ENCODE measurements around the gene TBC1D12. TPM values are rescaled to one million over a fixed set of nuclear protein-coding genes. Genes with fewer than 3 reads are reported as not detected.

TBC1D12 gene
- total and polyA plus RNA-seq, 3 donors from 2014 or later = 19.4 to 23.1 (median 22.3) TPM

DNA sequence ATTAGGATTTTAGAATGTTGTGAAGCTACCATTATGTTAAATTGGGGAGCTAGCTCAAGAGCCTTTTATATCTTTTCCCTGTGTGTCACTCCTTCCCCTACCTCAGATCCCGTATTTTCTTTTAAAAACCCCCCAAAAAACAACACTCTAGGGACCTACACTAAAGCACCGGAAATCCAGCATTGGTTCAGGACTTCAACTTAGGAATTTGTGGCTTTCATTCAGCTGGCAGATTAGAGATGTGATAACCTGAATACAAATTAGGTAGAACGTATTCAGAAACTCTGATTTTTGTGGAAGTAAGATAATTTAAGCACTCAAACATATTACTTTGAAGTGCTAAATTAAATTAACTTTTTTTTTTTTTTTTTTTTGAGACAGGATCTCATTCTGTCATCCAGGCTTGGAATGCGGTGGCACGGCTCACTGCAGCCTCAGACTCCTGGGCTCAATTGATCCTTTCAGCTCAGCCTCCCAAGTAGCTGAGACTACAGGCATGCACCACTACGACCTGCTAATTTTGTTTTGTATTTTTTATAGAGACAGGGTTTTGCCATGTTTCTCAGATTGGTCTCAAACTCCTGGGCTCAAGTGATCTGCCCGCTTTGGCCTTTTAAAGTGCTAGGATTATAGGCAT lies 6.8 kb downstream of the TBC1D12 start:
- peaks cover 2% of the 10 kb centered on the region for H3K4me1 ChIP-seq
- 74 to 82% methylated on average over 7 of the region's 7 CpGs for WGBS, 2 donors

DNA sequence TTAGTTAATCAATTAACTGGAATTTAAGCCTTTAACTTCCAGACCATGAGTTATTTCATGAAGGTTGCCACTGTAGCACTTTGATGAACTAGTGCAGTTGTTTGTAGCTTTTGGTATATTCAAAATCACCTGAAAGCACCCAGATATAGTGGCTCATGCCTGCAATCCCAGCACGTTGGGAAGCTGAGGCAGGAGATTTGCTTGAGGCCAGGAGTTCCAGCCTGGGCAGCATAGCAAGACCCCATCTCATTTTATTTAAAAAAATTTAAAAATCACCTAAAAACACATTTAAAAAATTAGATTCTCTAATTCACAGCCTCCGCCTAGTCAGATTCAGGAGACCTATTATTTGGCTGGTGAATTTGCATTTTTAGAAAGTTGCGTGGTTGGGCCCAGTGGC lies 9.0 kb downstream of the TBC1D12 start:
- H3K9me3 ChIP-seq = no peaks in the 10 kb centered on the region
- H3K27ac ChIP-seq = no peak overlapping the region
- no peaks in the 10 kb centered on the region for H3K36me3 ChIP-seq (ENCODE audit: low read depth, missing control alignments)
- no peaks in the 10 kb centered on the region for H3K27me3 ChIP-seq
- intact Hi-C loops (cut with DNase I; ENCODE audit: low total_unique reads) = no loop called here
- WGBS, 2 donors = 94 to 98% methylated on average over 3 of the region's 3 CpGs
- no peaks in the 10 kb centered on the region for H3K4me1 ChIP-seq
- DNase-seq = no peak
- no peak for TF ChIP-seq POLR2A (IDR thresholded peaks at IDR 0.05)
- TF ChIP-seq, protein P1, sequence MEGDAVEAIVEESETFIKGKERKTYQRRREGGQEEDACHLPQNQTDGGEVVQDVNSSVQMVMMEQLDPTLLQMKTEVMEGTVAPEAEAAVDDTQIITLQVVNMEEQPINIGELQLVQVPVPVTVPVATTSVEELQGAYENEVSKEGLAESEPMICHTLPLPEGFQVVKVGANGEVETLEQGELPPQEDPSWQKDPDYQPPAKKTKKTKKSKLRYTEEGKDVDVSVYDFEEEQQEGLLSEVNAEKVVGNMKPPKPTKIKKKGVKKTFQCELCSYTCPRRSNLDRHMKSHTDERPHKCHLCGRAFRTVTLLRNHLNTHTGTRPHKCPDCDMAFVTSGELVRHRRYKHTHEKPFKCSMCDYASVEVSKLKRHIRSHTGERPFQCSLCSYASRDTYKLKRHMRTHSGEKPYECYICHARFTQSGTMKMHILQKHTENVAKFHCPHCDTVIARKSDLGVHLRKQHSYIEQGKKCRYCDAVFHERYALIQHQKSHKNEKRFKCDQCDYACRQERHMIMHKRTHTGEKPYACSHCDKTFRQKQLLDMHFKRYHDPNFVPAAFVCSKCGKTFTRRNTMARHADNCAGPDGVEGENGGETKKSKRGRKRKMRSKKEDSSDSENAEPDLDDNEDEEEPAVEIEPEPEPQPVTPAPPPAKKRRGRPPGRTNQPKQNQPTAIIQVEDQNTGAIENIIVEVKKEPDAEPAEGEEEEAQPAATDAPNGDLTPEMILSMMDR (IDR thresholded peaks at IDR 0.05) = no peak
- no peak overlapping the region for H3K4me3 ChIP-seq

More for the DNA sequence above, 6.8 kb downstream of the TBC1D12 start:
- H3K36me3 ChIP-seq (ENCODE audit: low read depth, missing control alignments) = no peaks in the 10 kb centered on the region
- no peaks in the 10 kb centered on the region for H3K9me3 ChIP-seq
- no peak for DNase-seq
- TF ChIP-seq POLR2A (IDR thresholded peaks at IDR 0.05) = no peak
- TF ChIP-seq, protein P1 (IDR thresholded peaks at IDR 0.05) = no peak
- no peaks in the 10 kb centered on the region for H3K27me3 ChIP-seq
- H3K4me3 ChIP-seq = no peak overlapping the region
- no peak overlapping the region for H3K27ac ChIP-seq
- intact Hi-C loops (cut with DNase I; ENCODE audit: low total_unique reads) = no loop called here

DNA sequence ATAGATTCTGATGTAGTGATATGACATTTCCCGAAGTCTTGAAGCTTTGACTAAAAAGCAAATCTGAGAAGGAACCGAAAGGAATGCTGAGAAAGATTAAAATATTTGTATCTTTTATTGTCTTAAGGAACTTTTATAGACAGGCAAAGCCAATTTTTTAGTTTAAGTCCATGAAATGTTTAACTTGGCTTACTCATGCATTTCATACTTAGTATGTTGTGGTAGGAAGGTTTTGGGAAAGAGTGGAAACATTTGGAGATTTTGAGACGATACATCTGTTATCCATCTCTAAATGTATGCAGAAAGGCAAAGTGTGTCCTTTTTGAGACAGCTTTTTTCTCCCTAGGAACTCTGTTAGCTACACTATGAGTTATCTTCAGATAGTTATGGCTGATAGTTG lies 10.1 kb downstream of the TBC1D12 start:
- no peaks in the 10 kb centered on the region for H3K36me3 ChIP-seq (ENCODE audit: low read depth, missing control alignments)
- WGBS, 2 donors = 54 to 57% methylated on average over 3 of the region's 3 CpGs
- H3K4me3 ChIP-seq = no peak overlapping the region
- H3K4me1 ChIP-seq = no peaks in the 10 kb centered on the region
- TF ChIP-seq POLR2A (IDR thresholded peaks at IDR 0.05) = no peak
- TF ChIP-seq, protein P1 (IDR thresholded peaks at IDR 0.05) = no peak
- no peak overlapping the region for H3K27ac ChIP-seq
- no peaks in the 10 kb centered on the region for H3K9me3 ChIP-seq
- H3K27me3 ChIP-seq = no peaks in the 10 kb centered on the region
- intact Hi-C loops (cut with DNase I; ENCODE audit: low total_unique reads) = no loop called here
- DNase-seq = no peak

DNA sequence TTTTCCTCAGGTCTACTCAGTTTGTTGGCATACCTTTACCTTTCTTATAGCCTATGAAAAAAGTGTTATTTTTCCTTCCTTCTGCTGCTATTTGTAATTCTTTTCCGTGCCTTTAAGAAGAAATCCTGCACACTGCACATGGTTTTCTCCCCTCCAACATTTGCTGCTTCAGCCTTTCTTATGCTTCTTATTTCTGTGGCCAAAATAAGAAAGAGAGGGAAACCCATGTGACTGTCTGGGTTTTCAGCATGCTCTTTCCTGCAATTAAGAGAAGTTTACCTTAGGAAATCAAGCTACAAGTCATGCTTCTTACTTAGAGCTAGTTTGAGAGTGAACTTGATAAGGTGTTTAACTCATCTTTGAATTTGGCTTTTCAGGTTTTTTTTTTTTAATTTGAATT lies 11.0 kb downstream of the TBC1D12 start:
- intact Hi-C loops (cut with DNase I; ENCODE audit: low total_unique reads) = no loop called here
- no peak for DNase-seq
- Histone ChIP-seq H3K27ac (no peak overlapping the region), H3K4me3 (no peak overlapping the region), H3K36me3 (ENCODE audit: low read depth, missing control alignments) (no peaks in the 10 kb centered on the region), H3K27me3 (no peaks in the 10 kb centered on the region), H3K4me1 (no peaks in the 10 kb centered on the region), H3K9me3 (no peaks in the 10 kb centered on the region)
- TF ChIP-seq POLR2A (IDR thresholded peaks at IDR 0.05) = no peak
- TF ChIP-seq, protein P1 (IDR thresholded peaks at IDR 0.05) = no peak
- 58 to 66% methylated on average over 1 of the region's 1 CpG for WGBS, 2 donors

DNA sequence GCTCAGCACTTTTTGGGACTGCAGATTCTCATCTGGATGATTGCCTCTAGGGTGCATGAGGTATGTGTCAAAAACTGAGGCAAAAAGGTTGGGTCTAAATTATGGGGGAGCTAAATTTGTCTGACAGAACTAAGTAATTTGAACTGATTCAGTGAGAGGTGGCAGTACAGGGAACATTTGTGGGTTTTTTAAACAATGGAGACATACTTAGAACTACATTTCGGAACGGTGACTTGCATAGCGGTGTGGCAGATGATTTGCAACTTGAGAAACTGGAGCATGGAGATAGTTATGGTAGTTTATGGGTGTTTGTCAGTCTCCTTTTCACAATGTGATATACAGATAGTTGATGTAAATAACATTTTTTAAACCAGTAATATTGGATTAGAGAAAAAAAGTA lies 14.6 kb downstream of the TBC1D12 start:
- Histone ChIP-seq H3K4me3 (no peak overlapping the region), H3K36me3 (ENCODE audit: low read depth, missing control alignments) (no peaks in the 10 kb centered on the region), H3K4me1 (no peaks in the 10 kb centered on the region), H3K9me3 (no peaks in the 10 kb centered on the region), H3K27ac (no peak overlapping the region), H3K27me3 (no peaks in the 10 kb centered on the region)
- WGBS, 2 donors = 89 to 90% methylated on average over 3 of the region's 3 CpGs
- TF ChIP-seq, protein P1 (IDR thresholded peaks at IDR 0.05) = no peak
- no peak for TF ChIP-seq POLR2A (IDR thresholded peaks at IDR 0.05)
- intact Hi-C loops (cut with DNase I; ENCODE audit: low total_unique reads) = no loop called here
- no peak for DNase-seq

Data from testis (tissue), 3 donors.